Osteoblast (primary cell): ENCODE data around the gene POU6F2. TPM values are rescaled to one million over a fixed set of nuclear protein-coding genes. Genes with fewer than 3 reads are reported as not detected.

Source experiments
- DNase-seq: peaks from one replicate; pipeline ENCODE4 v3.0.0; 2011; ENCODE audit warnings: low spot score, mixed read lengths; ENCODE audit not compliant: insufficient read length; ENCODE audit errors: missing footprints
- H2AFZ ChIP-seq: 2 replicates; pipeline ENCODE4 v1.6.0; 2011; ENCODE audit warnings: mild to moderate bottlenecking, low read length
- H3K27ac ChIP-seq: 2 replicates; pipeline ENCODE4 v1.5.1; 2011; ENCODE audit warnings: mild to moderate bottlenecking, low read depth, low read length, moderate library complexity
- H3K27me3 ChIP-seq: 2 replicates; pipeline ENCODE4 v1.6.0; 2012; ENCODE audit warnings: mild to moderate bottlenecking, control low read depth, inconsistent platforms, low read length, moderate library complexity; ENCODE audit not compliant: insufficient read depth
- H3K36me3 ChIP-seq: 2 replicates; pipeline ENCODE4 v1.5.1; 2011; ENCODE audit warnings: mild to moderate bottlenecking, low read length, control low read depth, moderate library complexity; ENCODE audit not compliant: insufficient read depth
- H3K4me1 ChIP-seq: 2 replicates; pipeline ENCODE4 v1.5.1; 2011; ENCODE audit warnings: mild to moderate bottlenecking, low read length, control low read depth, moderate library complexity; ENCODE audit not compliant: insufficient read depth
- H3K4me2 ChIP-seq: 2 replicates; pipeline ENCODE4 v1.6.0; 2011; ENCODE audit warnings: mild to moderate bottlenecking, low read length; ENCODE audit not compliant: insufficient read depth
- H3K4me3 ChIP-seq: fragments of 200-600 bp; sonication (generic); 3 replicates; pipeline ENCODE4 v1.5.1; 2012; ENCODE audit warnings: mild to moderate bottlenecking, low read length, inconsistent platforms; ENCODE audit not compliant: insufficient read depth
- H3K79me2 ChIP-seq: 2 replicates; pipeline ENCODE4 v1.6.0; 2012; ENCODE audit warnings: mild to moderate bottlenecking, low read length, control low read depth, inconsistent platforms; ENCODE audit not compliant: insufficient read depth
- H3K9me3 ChIP-seq: 2 replicates; pipeline ENCODE4 v1.5.1; 2011; ENCODE audit warnings: low read depth, low read length, control low read depth
- H4K20me1 ChIP-seq: 2 replicates; pipeline ENCODE4 v1.6.0; 2012; ENCODE audit warnings: mild to moderate bottlenecking, low read length, control low read depth; ENCODE audit not compliant: insufficient read depth
- total RNA-seq: library from RNA; depleted of rRNA; stranded (reverse); fragments of >200 nt; gene quantifications from 2 replicates; pipeline ENCODE4 v1.2.3, GENCODE V29; 2012
- TF ChIP-seq, protein P1 (sequence below): IDR thresholded peaks from 2 replicates; pipeline ENCODE4 v1.5.1; 2011; ENCODE audit warnings: mild to moderate bottlenecking, low read depth, low read length, moderate library complexity; ENCODE audit errors: extremely low read depth

POU6F2 gene
- total RNA-seq, 1 donor = not detected

DNA sequence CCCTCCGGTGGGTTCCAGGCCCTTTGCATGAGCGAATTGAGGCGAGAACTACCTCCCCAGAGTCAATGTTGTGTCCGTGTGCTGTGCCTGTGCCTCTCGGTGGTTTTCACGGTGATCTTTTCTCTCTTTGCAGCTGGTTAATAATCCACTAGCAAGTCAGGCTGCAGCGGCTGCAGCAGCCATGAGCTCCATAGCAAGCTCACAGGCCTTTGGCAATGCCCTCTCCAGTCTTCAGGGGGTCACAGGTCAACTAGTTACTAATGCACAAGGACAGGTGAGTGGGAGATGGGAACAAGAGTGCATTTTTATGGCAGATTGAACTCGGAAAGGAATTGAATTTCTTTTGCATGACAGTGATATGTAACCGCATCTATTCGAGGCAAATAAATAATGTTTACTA, 428.8 kb downstream of the POU6F2 start:
- no peak overlapping the region for H2AFZ ChIP-seq
- no peak for DNase-seq
- no peak overlapping the region for H3K4me3 ChIP-seq
- TF ChIP-seq, protein P1, sequence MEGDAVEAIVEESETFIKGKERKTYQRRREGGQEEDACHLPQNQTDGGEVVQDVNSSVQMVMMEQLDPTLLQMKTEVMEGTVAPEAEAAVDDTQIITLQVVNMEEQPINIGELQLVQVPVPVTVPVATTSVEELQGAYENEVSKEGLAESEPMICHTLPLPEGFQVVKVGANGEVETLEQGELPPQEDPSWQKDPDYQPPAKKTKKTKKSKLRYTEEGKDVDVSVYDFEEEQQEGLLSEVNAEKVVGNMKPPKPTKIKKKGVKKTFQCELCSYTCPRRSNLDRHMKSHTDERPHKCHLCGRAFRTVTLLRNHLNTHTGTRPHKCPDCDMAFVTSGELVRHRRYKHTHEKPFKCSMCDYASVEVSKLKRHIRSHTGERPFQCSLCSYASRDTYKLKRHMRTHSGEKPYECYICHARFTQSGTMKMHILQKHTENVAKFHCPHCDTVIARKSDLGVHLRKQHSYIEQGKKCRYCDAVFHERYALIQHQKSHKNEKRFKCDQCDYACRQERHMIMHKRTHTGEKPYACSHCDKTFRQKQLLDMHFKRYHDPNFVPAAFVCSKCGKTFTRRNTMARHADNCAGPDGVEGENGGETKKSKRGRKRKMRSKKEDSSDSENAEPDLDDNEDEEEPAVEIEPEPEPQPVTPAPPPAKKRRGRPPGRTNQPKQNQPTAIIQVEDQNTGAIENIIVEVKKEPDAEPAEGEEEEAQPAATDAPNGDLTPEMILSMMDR = no peak
- H3K27ac ChIP-seq = no peak overlapping the region
- no peak overlapping the region for H3K4me2 ChIP-seq
- H3K4me1 ChIP-seq = no peaks in the 10 kb centered on the region
- no peaks in the 10 kb centered on the region for H3K36me3 ChIP-seq
- H3K79me2 ChIP-seq = no peaks in the 10 kb centered on the region
- no peaks in the 10 kb centered on the region for H3K27me3 ChIP-seq
- no peaks in the 10 kb centered on the region for H4K20me1 ChIP-seq
- no peaks in the 10 kb centered on the region for H3K9me3 ChIP-seq

DNA sequence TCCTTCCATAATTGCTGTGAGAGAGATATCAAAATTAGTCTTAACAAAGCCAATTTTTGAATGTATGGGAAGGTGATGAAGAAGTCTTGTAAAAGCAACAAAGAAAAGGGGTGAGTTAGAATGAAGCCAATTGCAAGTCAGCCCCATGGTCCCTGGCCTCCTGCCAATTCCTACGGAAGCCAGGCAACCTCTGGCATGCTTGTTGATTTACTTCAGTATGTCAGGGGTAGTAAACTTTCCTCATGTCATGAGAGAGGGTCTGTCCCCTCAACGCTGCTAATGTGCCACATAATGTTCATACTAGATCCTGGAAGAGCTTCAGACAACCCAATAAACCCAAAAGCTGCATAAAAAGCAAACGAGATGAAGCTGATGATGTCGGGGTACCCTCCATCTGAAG, 429.4 kb downstream of the POU6F2 start:
- Histone ChIP-seq H3K9me3 (no peaks in the 10 kb centered on the region), H3K4me3 (no peak overlapping the region), H2AFZ (no peak overlapping the region), H3K36me3 (no peaks in the 10 kb centered on the region), H3K27me3 (peaks cover 2% of the 10 kb centered on the region), H3K4me2 (no peak overlapping the region), H4K20me1 (no peaks in the 10 kb centered on the region), H3K4me1 (no peaks in the 10 kb centered on the region), H3K27ac (no peak overlapping the region), H3K79me2 (no peaks in the 10 kb centered on the region)
- DNase-seq = no peak
- TF ChIP-seq, protein P1 = no peak

DNA sequence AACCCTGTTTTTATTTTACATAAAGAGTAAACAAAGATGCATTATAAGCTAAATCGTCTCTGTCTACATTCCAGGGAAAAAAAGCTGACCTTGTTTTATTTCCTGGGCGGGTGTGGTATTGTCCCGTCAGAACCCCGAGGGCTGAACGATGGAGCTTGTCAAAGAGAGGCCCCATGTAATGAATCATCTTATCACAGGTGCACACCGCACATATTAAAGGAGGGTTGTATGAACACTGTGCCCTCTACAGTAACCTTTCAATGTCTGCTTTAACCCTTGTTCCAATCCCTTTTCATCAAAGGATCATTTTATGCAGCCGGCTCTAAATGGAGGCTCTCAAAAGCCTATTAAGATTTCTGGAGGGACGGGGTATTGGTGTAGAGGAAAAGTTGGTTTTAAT, 430.0 kb downstream of the POU6F2 start:
- Histone ChIP-seq H3K4me3 (no peak overlapping the region), H3K36me3 (no peaks in the 10 kb centered on the region), H3K9me3 (no peaks in the 10 kb centered on the region), H4K20me1 (no peaks in the 10 kb centered on the region), H3K27ac (no peak overlapping the region), H3K4me1 (no peaks in the 10 kb centered on the region), H3K79me2 (no peaks in the 10 kb centered on the region), H2AFZ (no peak overlapping the region), H3K4me2 (no peak overlapping the region), H3K27me3 (peaks cover 2% of the 10 kb centered on the region)
- TF ChIP-seq, protein P1 = no peak
- DNase-seq = no peak

DNA sequence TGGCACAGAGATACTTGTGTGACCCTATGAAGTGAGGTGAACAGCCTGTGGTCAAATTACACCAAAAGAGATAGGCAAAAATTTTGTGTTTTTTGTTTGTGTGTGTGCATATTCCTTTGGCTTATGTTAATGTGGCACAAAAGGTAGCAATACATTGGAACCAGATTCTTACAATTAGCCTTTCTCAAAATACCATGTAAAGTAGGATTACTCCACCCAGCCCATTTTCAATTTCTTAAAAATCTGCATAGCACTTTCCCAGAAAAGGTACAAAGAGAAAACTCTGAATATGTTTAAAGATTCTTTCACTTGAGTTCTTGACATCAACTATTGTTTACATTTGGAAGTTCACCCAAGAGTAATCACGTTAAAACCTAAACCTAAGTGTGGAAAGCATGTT, 431.2 kb downstream of the POU6F2 start:
- no peaks in the 10 kb centered on the region for H3K36me3 ChIP-seq
- H3K4me3 ChIP-seq = no peak overlapping the region
- no peak overlapping the region for H3K27ac ChIP-seq
- no peaks in the 10 kb centered on the region for H4K20me1 ChIP-seq
- no peak for DNase-seq
- no peaks in the 10 kb centered on the region for H3K9me3 ChIP-seq
- H3K79me2 ChIP-seq = no peaks in the 10 kb centered on the region
- TF ChIP-seq, protein P1 = no peak
- H3K4me1 ChIP-seq = peaks cover 3% of the 10 kb centered on the region
- H2AFZ ChIP-seq = no peak overlapping the region
- peaks cover 2% of the 10 kb centered on the region for H3K27me3 ChIP-seq
- H3K4me2 ChIP-seq = no peak overlapping the region
